Ishikawa (cell line): ENCODE measurements around the gene TEDC2.

ENCODE experiments used
- CEBPB ChIP-seq: IDR thresholded peaks from 2 replicates; pipeline ENCODE4 v1.6.1; 2012
- CREB1 ChIP-seq: IDR thresholded peaks from 2 replicates; pipeline ENCODE4 v1.6.1; 2012; ENCODE audit warnings: low read depth
- EGR1 ChIP-seq: IDR thresholded peaks from 2 replicates; pipeline ENCODE4 v1.6.1; 2012
- EP300 ChIP-seq: IDR thresholded peaks from 2 replicates; pipeline ENCODE4 v1.6.1; 2012; ENCODE audit warnings: borderline replicate concordance
- FOXM1 ChIP-seq: IDR thresholded peaks from 2 replicates; pipeline ENCODE4 v1.6.1; 2012; ENCODE audit warnings: low read depth, borderline replicate concordance
- MAX ChIP-seq: IDR thresholded peaks from 2 replicates; pipeline ENCODE4 v1.6.1; 2012
- NFIC ChIP-seq: IDR thresholded peaks from 2 replicates; pipeline ENCODE4 v1.6.1; 2012
- RAD21 ChIP-seq: IDR thresholded peaks from 2 replicates; pipeline ENCODE4 v1.6.1; 2012; ENCODE audit warnings: low read depth
- TAF1 ChIP-seq: IDR thresholded peaks from 2 replicates; pipeline ENCODE4 v1.6.1; 2012; ENCODE audit warnings: low read depth, mild to moderate bottlenecking
- TCF12 ChIP-seq: IDR thresholded peaks from 2 replicates; pipeline ENCODE4 v1.6.1; 2012; ENCODE audit warnings: low read depth
- TEAD4 ChIP-seq: IDR thresholded peaks from 2 replicates; pipeline ENCODE4 v1.6.1; 2012
- YY1 ChIP-seq: IDR thresholded peaks from 2 replicates; pipeline ENCODE4 v1.6.1; 2012; ENCODE audit warnings: low read depth
- ZBTB7A ChIP-seq: IDR thresholded peaks from 2 replicates; pipeline ENCODE4 v1.6.1; 2012; ENCODE audit warnings: low read depth
- TF ChIP-seq, protein P1 (sequence below): IDR thresholded peaks from 2 replicates; pipeline ENCODE4 v1.6.1; 2012; ENCODE audit warnings: low read depth, mild to moderate bottlenecking
- TF ChIP-seq, protein P2 (sequence below): IDR thresholded peaks from 2 replicates; pipeline ENCODE4 v1.6.1; 2012

TEDC2 gene

GRCh38 chr16:2466667-2467527 lies 7.0 kb downstream of the TEDC2 start:
- TF ChIP-seq MAX: no peak
- no peak for TF ChIP-seq RAD21
- no peak for TF ChIP-seq EGR1
- TF ChIP-seq YY1: no peak
- TF ChIP-seq CEBPB: no peak
- no peak for TF ChIP-seq ZBTB7A
- TF ChIP-seq EP300: no peak
- TF ChIP-seq, protein P1, sequence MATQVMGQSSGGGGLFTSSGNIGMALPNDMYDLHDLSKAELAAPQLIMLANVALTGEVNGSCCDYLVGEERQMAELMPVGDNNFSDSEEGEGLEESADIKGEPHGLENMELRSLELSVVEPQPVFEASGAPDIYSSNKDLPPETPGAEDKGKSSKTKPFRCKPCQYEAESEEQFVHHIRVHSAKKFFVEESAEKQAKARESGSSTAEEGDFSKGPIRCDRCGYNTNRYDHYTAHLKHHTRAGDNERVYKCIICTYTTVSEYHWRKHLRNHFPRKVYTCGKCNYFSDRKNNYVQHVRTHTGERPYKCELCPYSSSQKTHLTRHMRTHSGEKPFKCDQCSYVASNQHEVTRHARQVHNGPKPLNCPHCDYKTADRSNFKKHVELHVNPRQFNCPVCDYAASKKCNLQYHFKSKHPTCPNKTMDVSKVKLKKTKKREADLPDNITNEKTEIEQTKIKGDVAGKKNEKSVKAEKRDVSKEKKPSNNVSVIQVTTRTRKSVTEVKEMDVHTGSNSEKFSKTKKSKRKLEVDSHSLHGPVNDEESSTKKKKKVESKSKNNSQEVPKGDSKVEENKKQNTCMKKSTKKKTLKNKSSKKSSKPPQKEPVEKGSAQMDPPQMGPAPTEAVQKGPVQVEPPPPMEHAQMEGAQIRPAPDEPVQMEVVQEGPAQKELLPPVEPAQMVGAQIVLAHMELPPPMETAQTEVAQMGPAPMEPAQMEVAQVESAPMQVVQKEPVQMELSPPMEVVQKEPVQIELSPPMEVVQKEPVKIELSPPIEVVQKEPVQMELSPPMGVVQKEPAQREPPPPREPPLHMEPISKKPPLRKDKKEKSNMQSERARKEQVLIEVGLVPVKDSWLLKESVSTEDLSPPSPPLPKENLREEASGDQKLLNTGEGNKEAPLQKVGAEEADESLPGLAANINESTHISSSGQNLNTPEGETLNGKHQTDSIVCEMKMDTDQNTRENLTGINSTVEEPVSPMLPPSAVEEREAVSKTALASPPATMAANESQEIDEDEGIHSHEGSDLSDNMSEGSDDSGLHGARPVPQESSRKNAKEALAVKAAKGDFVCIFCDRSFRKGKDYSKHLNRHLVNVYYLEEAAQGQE: no peak
- no peak for TF ChIP-seq NFIC
- TF ChIP-seq FOXM1: no peak
- TF ChIP-seq TEAD4: no peak
- TF ChIP-seq, protein P2, sequence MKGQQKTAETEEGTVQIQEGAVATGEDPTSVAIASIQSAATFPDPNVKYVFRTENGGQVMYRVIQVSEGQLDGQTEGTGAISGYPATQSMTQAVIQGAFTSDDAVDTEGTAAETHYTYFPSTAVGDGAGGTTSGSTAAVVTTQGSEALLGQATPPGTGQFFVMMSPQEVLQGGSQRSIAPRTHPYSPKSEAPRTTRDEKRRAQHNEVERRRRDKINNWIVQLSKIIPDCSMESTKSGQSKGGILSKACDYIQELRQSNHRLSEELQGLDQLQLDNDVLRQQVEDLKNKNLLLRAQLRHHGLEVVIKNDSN: no peak
- no peak for TF ChIP-seq TAF1
- TF ChIP-seq TCF12: no peak
- TF ChIP-seq CREB1: no peak

DNA sequence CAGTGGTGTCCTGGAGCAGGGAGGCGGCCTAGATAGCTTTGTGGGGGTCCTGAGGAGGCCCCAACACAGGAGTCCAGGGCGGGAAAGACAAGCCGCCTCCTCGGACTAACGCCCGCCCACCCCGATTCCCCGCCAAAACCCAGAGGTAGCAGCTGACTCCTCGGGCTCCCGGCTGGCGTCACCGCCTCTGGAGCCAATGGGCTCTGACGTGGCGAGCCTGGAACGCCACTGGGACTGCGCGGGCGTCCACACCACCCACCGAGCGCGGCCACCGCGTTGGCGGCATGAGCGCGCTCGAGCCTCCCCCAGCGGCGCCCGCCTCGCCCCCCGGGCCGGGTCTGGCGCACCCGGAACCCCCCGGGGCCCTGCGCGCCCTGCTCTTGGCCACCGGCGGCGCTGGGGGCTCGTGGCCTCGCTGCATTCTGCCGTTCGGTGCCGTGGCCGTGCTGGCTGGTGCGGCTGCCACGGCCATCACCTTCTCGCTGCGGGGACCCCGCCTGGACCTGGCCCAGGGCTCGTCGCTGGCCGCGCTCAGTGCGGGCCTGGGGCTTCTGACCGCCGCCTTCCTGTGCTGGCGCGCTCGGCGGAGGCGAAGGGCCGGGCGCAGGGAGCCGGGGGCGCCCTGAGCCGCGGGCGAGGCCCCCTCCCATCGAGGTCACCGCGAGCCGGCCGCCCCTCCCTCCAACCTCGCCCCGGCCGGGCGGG lies 7.8 kb downstream of the TEDC2 start:
- peak; percentile 63 for TF ChIP-seq ZBTB7A
- no peak for TF ChIP-seq CEBPB
- TF ChIP-seq EP300: no peak
- no peak; the same call in 1 of the 2 replicates for TF ChIP-seq TAF1
- no peak for TF ChIP-seq TCF12
- TF ChIP-seq, protein P2: no peak
- TF ChIP-seq EGR1: peak; percentile 45; the same call in 1 of the 2 replicates
- TF ChIP-seq MAX: peak; percentile 67; the same call in 1 of the 2 replicates
- peak; percentile 47; the same call in 1 of the 2 replicates for TF ChIP-seq CREB1
- peak; percentile 6; the same call in 1 of the 2 replicates for TF ChIP-seq NFIC
- TF ChIP-seq YY1: no peak
- no peak for TF ChIP-seq FOXM1
- TF ChIP-seq, protein P1: no peak
- no peak for TF ChIP-seq RAD21
- peak; percentile 8; the same call in 1 of the 2 replicates for TF ChIP-seq TEAD4

- TF ChIP-seq, protein P2: no peak
- TF ChIP-seq TEAD4: no peak
- no peak for TF ChIP-seq YY1
- TF ChIP-seq TCF12: no peak
- peak; percentile 22; the same call in 1 of the 2 replicates for TF ChIP-seq NFIC
- TF ChIP-seq TAF1: no peak
- TF ChIP-seq RAD21: no peak
- peak; percentile 56; the same call in 1 of the 2 replicates for TF ChIP-seq ZBTB7A
- peak; percentile 72 for TF ChIP-seq MAX
- no peak for TF ChIP-seq CREB1
- no peak for TF ChIP-seq EP300
Measured at GRCh38 chr16:2468233-2468724, 8.4 kb downstream of the TEDC2 start.

- TF ChIP-seq NFIC (peak; percentile 45), FOXM1 (no peak)
Measured at GRCh38 chr16:2468725-2469398, 9.0 kb downstream of the TEDC2 start.
